NOMO-1 (cell line): ENCODE data around the gene GALNT16.

Source experiments
- DNase-seq, 2 experiments: peaks; one replicate each; lab custom pipeline; 2025; ENCODE audit not compliant: unreplicated experiment in 2 of 2; lab: John Stamatoyannopoulos, UW

GALNT16 gene

DNA sequence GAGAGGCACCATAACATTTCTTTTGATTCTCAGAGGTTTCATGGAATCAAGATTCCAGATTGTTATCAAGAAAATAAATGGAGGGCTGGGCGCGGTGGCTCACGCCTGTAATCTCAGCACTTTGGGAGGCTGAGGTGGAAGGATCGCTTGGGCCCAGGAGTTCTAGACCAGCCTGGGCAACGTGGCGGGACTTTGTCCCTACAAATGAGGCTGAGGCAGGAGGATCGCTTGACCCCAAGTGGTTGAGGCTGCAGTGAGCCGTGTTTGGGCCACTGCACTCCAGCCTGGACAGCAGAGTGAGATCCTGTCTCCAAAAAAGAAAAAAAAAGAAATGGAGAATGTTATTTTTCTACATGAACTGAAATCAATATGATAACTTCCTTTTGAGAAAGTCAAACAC is 139.8 kb downstream of the GALNT16 start:
- DNase-seq: no peak

DNA sequence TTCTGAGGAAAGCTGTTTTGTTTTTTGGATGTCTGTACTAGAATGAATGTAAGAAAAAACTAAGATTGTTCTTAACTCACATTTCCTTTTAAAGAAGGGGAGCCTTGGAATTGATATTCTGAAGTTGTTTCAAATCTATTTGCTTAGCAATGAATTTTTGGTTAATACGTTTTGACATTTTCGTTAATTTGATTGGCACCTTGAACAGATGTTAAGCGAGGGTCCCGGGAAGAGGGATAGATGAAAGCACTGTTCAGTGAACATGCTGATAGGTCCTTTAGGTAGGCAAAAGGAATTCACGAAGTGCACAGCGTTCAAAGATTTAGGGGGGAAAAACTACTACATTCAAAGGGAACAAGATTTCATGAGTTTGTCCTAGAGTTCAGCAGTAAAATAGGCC is 140.2 kb downstream of the GALNT16 start:
- no peak for DNase-seq

DNA sequence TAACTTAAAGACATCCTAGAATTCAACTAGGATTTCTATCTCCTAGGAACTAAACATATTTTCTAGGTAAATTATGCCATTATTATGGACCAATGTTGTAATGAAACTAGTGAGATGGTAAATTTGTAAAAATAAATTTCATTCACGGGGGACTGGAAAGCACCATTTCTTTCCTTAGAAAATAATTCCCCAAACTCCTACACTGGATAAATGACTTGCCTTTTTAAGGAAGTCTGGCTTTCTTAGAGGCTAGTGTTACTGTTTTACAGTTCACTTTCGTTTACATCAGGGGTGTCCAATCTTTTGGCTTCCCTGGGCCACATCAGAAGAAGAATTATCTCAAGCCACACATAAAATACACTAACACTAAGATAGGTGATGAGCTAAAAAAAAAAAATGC is 141.9 kb downstream of the GALNT16 start:
- no peak for DNase-seq

DNA sequence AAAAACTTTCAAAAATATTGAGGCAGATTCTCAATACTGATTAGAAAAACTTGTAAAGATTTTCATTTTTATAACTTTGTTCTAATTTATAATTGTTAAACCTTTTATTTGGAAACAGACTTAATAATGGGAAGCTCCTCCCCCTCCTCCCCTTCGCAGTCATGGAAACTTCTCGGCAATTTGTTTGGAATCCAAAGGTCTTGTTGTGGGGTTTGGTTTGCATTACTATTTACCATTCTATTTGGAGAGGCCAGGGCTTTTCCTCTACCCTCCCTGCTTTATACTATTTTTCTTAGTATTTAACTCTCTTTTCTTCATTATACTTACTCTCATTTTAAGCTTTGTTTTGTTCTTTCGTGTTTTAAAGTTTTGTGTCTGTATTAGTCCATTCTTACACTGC is 144.5 kb downstream of the GALNT16 start:
- no peak for DNase-seq

DNA sequence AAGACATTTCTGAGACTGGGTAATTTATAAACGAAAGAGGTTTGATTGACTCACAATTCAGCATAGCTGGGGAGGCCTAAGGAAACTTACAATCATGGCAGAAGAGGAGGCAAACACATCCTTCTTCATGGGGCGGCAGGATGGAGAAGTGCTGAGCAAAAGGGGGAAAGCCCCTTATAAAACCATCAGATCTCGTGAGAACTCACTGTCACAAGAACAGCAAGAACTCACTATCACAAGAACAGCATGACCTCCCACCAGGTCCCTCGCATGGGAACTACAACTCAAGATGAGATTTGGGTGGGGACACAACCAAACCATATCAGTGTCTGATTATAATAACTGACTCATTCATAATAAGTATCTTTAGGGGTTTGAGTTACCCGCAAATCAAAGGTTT is 144.9 kb downstream of the GALNT16 start:
- DNase-seq: no peak

DNA sequence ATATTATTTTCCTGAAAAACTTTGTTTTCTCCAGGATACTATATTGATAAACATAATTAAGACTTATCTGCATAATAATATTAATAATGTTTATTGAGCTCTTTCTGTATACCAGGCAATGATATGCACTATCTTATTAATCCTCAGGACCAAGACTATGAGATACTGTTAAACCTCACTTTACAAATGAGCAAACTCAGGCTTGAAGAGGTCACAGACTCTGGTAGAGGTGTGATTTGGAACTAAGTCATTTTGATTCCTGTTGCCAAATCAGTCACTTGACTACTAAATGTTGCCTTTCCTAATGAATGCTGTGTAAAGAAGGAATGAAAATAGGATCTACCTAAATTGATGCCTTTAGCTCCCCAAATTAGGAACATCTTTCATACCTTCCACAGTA is 145.8 kb downstream of the GALNT16 start:
- DNase-seq: no peak
